CD4-positive, alpha-beta T cell treated with Interferon alpha-2 for 1 hour (primary cell): ENCODE measurements around the gene CUTA.
"Not testable (repeated sequence)": the region's sequence is repeated elsewhere in the genome, so short reads cannot be mapped to it uniquely, and the experiment has no call there.

Source experiments
- DNase-seq, 2 donors: peaks; one replicate each; pipeline ENCODE4 v3.0.0-alpha.2; 2020 to 2022

CUTA gene

GRCh38 chr6:33399881-33400280 lies 18.0 kb downstream of the CUTA start:
- not testable (repeated sequence) for DNase-seq

GRCh38 chr6:33398601-33399000 lies 19.3 kb downstream of the CUTA start:
- DNase-seq: not testable (repeated sequence)

- DNase-seq: no peak
Observed at GRCh38 chr6:33397541-33397940, 20.4 kb downstream of the CUTA start.

GRCh38 chr6:33392979-33393378 lies 24.9 kb downstream of the CUTA start:
- DNase-seq: no peak

GRCh38 chr6:33392595-33392948 lies 25.3 kb downstream of the CUTA start:
- no peak for DNase-seq

- DNase-seq: peak in 1 of 2 donors; percentile 27
Observed at GRCh38 chr6:33391922-33392594, 25.8 kb downstream of the CUTA start.

- peak; percentile 99 to 100 for DNase-seq
Observed at GRCh38 chr6:33391278-33391921, 26.5 kb downstream of the CUTA start, which contains the start of gene KIFC1. TSS of gene KIFC1 (plus strand) at chr6:33391823. CDS start at chr6:33391986, 163 bp downstream.

GRCh38 chr6:33390767-33391277 lies 27.1 kb downstream of the CUTA start:
- DNase-seq: no peak

- no peak for DNase-seq
Observed at GRCh38 chr6:33390173-33390572, 27.7 kb downstream of the CUTA start.

GRCh38 chr6:33384581-33385020 lies 33.3 kb downstream of the CUTA start:
- DNase-seq: no peak

- DNase-seq: no peak
Observed at GRCh38 chr6:33383427-33384185, 34.3 kb downstream of the CUTA start.

GRCh38 chr6:33380272-33380981 lies 37.5 kb downstream of the CUTA start:
- no peak for DNase-seq

GRCh38 chr6:33379184-33379583 lies 38.7 kb downstream of the CUTA start:
- not testable (repeated sequence) for DNase-seq

GRCh38 chr6:33377171-33377570 lies 40.7 kb downstream of the CUTA start:
- no peak for DNase-seq

GRCh38 chr6:33375143-33375671 lies 42.7 kb downstream of the CUTA start:
- no peak for DNase-seq

- no peak for DNase-seq
Observed at GRCh38 chr6:33373960-33374910, 43.7 kb downstream of the CUTA start.

GRCh38 chr6:33372526-33373123 lies 45.3 kb downstream of the CUTA start:
- DNase-seq: no peak

GRCh38 chr6:33371901-33372300 lies 46.0 kb downstream of the CUTA start:
- DNase-seq: not testable (repeated sequence)

GRCh38 chr6:33367715-33368025 lies 50.2 kb downstream of the CUTA start:
- not testable (repeated sequence) for DNase-seq

GRCh38 chr6:33367009-33367714 lies 50.7 kb downstream of the CUTA start:
- DNase-seq: no peak
